HG03460 (cell line): Measurements from ENCODE around the gene RNF150.
A peak's percentile ranks its signal among the peaks of the same experiment; 100 is the strongest.
"Not testable (repeated sequence)": the region's sequence is repeated elsewhere in the genome, so short reads cannot be mapped to it uniquely, and the experiment has no call there.

Experiments used
- ATAC-seq: cut with Tn5 transposase; IDR thresholded peaks from one replicate; pipeline ENCODE4 v1.9.1; 2021; ENCODE audit not compliant: unreplicated experiment

The RNF150 gene

DNA sequence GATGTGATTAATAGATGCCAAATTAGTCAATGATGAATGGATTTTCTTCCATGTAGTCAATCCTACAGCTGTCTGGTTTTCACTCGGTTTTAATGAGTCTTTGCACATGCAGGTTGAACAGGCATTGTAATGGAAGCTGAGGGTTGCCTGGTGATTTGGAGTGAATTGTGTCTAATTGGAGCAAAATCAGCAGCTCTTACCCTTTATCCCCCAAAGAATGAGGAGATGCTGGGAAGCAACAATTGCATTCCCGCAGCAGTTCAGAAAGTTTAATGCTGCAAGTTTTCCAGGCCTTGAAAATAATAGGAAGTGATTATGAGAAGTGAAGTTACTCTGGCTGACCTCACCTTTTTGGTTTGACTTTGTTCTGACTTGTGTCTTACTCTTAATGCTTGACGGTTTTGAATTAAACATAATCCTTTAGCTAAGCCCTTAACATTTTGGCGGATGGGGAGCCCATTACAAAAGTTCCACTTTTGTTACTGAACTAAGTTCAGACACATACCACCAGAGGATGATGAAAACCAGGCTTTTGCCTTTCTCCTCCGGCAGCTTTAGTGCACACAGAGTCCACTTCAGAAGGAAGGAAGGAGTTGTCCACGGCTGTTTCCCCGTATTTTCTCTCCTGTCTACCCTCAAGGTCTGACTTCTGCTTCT lies 298.3 kb downstream of the RNF150 start:
- ATAC-seq, result no peak

DNA sequence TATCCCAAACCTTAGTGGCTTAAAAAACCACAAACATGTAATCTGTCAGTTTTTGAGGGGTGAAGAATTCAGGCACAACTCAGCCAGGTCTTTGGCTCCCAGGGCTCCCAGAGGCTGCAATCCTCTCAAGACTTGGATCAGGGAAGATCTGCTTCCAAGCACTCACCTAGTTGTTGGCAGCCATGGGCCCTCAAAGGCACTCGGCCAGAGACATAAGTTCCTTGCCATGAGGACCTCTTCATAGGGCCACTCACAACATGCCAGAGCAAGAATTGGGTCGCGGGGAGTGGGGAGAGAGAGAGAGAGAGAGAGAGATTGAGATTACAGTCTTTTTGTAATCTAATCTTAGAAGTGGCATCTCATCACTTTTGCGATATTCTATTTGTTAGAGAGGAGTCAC lies 300.0 kb downstream of the RNF150 start:
- ATAC-seq, result no peak

DNA sequence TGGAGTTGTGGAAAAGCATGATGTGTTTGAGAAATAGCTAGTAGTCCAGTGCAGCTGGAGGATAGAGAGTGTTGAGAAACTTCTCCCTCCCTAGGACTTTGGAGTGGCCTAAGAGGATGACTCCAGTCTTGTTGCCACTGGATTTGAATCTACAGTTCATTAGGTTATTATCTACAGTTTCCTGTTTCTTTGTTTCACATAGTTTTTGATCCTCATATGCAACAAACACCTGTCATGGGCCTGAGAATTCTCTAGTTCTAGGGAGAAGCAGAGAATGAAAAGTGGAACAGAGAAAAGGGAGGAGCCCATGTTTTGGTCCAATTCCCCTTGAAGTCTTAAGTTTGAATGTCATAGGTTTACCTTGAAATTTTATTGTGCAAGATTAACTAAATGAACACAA lies 303.4 kb downstream of the RNF150 start:
- ATAC-seq, result peak; percentile 89

DNA sequence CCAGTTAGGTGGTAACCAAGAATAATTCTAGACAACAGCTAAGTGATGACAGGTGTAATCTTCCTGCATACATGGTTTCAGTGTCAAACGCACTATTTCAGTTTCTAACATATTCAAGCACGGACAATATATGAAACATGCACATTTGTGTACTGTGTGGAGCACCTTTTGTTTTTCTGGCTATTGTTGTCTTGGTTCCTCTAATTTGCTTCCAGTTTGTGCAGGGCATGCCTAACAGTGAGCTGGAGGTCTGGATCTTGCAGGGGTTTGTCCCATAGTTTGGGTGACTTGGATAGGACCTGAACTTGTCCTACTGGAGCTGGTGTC lies 306.6 kb downstream of the RNF150 start:
- ATAC-seq, result no peak

DNA sequence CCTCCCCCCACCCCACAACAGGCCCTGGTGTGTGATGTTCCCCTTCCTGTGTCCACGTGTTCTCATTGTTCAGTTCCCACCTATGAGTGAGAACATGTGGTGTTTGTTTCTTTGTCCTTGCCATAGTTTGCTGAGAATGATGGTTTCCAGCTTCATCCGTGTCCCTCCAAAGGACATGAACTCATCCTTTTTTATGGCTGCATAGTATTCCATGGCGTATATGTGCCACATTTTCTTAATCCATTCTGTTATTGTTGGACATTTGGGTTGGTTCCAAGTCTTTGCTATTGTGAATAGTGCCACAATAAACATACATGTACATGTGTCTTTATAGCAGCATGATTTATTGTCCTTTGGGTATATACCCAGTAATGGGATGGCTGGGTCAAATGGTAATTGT lies 312.7 kb downstream of the RNF150 start:
- ATAC-seq, result not testable (repeated sequence)

DNA sequence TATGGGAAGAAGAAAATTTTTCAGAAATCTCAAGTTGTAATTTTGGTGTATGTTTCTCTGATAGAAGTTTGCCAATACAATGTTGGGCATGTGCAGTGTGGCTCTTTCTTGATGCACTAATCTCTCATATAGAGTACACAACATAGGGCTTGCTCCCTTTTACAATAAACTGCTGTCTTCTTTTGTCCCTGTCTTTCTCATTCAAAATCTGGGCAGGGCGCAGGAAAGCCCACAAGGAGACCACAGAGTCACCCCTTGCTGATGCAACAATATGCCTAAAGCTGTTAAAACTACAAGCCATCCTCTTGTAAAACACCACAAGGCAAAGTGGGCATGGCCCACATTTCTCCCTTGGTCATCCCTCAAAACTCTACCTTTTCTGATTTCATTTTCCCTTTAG lies 313.7 kb downstream of the RNF150 start:
- no peak for ATAC-seq

DNA sequence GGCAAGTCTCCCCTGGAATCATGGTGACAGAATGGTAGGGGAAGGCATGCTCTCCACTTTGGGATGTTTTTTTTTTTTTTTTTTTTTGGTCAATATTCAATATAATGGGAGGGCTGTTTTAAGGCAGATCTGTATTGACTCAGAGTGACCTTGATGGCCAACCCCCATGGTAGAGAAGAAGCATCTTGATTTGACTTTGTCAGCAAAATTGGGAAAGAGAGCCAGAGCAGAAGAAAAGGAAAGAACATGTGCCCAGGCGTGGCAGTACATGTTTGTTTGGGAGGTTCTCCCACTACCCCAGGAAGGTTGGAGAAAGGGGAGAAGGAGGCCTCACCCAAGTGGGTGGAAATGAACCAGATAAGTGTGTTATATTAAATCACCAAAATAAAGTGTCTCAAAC lies 314.8 kb downstream of the RNF150 start:
- ATAC-seq, result no peak

DNA sequence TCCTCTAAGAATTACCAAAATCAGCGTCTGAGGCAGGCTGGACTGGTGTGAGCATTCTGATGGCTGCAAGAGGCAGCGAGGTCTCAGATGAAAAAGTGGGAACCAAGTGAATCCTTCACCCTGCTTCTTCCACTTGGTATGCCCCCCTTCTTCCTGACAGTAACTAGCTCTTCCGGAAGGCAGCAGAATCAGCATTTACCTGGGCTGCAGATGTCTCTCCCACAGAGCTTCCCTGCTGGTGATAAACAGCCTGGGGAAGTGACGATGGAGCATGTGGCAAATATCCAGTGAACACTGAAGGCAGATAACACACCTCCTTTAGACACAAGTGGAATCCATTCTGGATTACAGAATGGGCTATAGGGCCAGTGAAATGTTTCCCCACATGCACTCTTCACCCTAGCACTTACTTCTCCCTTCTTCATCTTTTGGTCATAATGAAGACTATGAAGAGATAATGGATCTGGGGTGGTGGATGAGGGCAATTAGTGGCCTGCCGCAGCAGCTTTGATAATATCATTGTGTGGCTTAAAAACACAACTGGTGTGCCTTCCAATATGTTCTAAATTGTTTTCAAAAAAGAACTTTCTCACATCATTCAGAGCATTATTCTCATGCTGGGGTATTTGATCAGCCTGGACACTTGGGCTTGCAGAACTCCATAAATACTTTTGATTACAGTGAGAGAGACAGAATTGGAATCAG lies 316.3 kb downstream of the RNF150 start:
- no peak for ATAC-seq

DNA sequence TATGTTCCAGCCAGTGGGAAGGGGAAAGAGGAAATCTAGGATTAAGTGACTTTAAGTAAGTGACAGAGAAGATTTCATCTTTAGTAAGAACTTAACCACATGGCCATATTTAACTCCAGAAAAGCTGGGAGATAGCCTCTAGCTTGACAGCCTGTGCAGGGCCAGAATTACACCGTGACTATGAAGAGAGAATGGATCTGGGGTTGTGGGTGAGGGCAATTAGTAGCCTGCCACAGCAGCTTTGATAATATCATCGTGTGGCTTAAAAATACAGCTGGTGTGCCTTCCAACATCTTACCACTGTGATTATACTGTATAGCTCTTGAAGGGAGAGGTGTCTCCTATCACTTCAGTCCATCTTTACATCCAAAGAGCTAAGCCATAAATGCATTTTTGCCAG lies 319.5 kb downstream of the RNF150 start:
- ATAC-seq, result no peak

DNA sequence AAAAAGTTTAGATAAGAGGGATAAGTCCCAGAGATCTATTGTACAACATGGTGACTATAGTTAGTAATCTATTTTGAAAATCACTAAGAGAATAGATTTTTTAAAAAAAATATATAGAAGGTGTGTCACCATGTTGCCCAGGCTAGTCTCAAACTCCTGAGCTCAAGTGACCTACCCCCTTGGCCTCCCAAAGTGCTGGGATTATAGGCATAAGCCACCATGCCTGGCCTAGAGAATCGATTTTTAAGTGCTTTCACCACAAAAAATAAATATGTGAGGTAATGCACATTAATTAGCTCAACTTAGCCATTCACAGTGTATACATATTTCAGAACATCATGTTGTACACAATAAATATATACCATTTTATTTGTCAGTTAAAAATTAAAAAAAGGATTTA lies 320.4 kb downstream of the RNF150 start:
- no peak for ATAC-seq

DNA sequence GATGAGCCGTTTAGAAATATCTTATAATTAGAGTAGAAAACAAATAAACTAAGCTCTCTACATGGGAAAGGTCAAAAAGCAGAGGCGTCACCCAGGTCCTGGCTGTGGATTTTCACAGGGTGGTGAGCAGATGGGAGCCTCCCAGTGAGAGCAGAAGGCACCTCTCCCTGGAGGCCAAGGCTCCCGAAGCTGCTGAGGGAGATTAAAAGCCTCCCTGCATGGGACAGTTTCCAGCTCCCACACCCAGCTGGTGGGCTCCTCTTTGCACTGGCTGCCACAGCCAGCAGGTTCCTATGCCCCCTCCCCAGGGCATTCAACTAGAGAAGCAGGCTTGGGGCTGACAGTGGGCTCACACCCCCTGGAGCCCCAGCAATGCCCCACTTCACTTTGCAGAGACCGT lies 321.8 kb downstream of the RNF150 start:
- no peak for ATAC-seq

DNA sequence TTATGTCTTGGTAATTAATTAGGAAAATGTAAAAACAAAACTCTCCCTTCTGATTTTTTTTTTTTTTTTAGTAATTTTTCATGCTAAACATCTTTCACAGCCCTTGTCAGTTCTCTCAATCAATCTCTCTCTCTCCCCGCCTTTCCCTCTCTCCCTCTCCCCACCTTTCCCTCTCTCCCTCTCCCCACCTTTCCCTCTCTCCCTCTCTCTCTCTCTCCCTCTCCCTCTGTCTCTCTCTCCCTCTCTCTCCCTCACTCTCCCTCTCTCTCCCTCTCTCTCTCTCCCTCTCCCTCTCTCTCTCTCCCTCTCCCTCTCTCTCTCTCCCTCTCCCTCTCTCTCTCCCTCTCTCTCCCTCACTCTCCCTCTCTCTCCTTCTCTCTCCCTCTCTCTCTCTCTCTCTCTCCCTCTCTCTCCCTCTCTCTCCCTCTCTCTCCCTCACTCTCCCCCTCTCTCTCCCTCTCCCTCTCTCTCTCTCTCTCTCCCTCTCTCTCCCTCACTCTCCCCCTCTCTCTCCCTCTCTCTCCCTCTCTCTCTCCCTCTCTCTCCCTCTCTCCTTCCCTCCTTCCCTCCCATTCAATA lies 322.6 kb downstream of the RNF150 start:
- not testable (repeated sequence) for ATAC-seq
